CD14-positive monocyte (primary cell): ENCODE measurements around the gene IZUMO4. TPM values are rescaled to one million over a fixed set of nuclear protein-coding genes. Genes with fewer than 3 reads are reported as not detected.

Experiments used
- DNase-seq, 3 donors: peaks; one replicate each; pipeline ENCODE4 v3.0.0-alpha.2; 2011 to 2022
- H2AFZ ChIP-seq: 2 replicates; pipeline ENCODE4 v1.6.0; 2012; ENCODE audit warnings: mild to moderate bottlenecking, low read depth, low read length, inconsistent platforms; ENCODE audit not compliant: insufficient read depth, poor library complexity, severe bottlenecking
- H3K27ac ChIP-seq, 2 donors: 1 replicate in 1 of 2; 2 replicates in 1 of 2; pipeline ENCODE4 v1.5.1; 2012 to 2013; ENCODE audit warnings: low read length in 2 of 2, control low read depth in 1 of 2, inconsistent platforms in 1 of 2, low read depth in 1 of 2, mild to moderate bottlenecking in 1 of 2
- H3K27me3 ChIP-seq, 2 donors: one replicate each; pipeline versions ENCODE4 v1.6.0 to v1.6.1; 2011 to 2013; ENCODE audit warnings: low read length in 2 of 2; ENCODE audit not compliant: control insufficient read depth in 2 of 2, insufficient read depth in 2 of 2
- H3K36me3 ChIP-seq, 2 donors: replicated peaks in 1 of 2; 1 replicate in 1 of 2; 2 replicates in 1 of 2; pipeline versions ENCODE4 v1.5.1 to v1.6.1; 2012 to 2013; ENCODE audit warnings: low read length in 2 of 2, control low read depth in 1 of 2, inconsistent platforms in 1 of 2, mild to moderate bottlenecking in 1 of 2; ENCODE audit not compliant: insufficient read depth in 2 of 2, control insufficient read depth in 1 of 2
- H3K4me1 ChIP-seq, 2 donors: 1 replicate in 1 of 2; 2 replicates in 1 of 2; pipeline versions ENCODE4 v1.5.1 to v1.6.1; 2012 to 2013; ENCODE audit warnings: low read length in 2 of 2, control low read depth in 1 of 2, inconsistent platforms in 1 of 2, mild to moderate bottlenecking in 1 of 2, moderate library complexity in 1 of 2; ENCODE audit not compliant: insufficient read depth in 2 of 2, control insufficient read depth in 1 of 2
- H3K4me2 ChIP-seq: replicated peaks from 2 replicates; pipeline ENCODE3; 2012; ENCODE audit warnings: low read length, moderate library complexity, mild to moderate bottlenecking; ENCODE audit not compliant: poor library complexity, severe bottlenecking; ENCODE audit errors: extremely low read depth
- H3K4me3 ChIP-seq, 3 experiments: fragments of 200-600 bp in 1 of 3; sonication (generic) in 1 of 3; replicated peaks in 1 of 3; 1 replicate in 2 of 3; 2 replicates in 1 of 3; pipeline ENCODE4 v1.5.1; 2011 to 2013; ENCODE audit warnings: low read length in 3 of 3, mild to moderate bottlenecking in 3 of 3, control low read depth in 2 of 3, low read depth in 2 of 3, inconsistent platforms in 1 of 3, moderate library complexity in 1 of 3
- H3K79me2 ChIP-seq: 2 replicates; pipeline ENCODE4 v1.6.0; 2012; ENCODE audit warnings: mild to moderate bottlenecking, control low read depth, inconsistent platforms, low read length, moderate library complexity; ENCODE audit not compliant: insufficient read depth
- H3K9ac ChIP-seq: 2 replicates; pipeline ENCODE4 v1.6.0; 2017; ENCODE audit warnings: low read length, mild to moderate bottlenecking; ENCODE audit not compliant: insufficient read depth, poor library complexity, severe bottlenecking
- H3K9me3 ChIP-seq, 2 donors: replicated peaks in 1 of 2; 1 replicate in 1 of 2; 2 replicates in 1 of 2; pipeline versions ENCODE4 v1.5.1 to v1.6.1; 2012 to 2013; ENCODE audit warnings: low read length in 2 of 2, control low read depth in 1 of 2; ENCODE audit not compliant: control insufficient read depth in 1 of 2, insufficient read depth in 1 of 2
- H4K20me1 ChIP-seq: 2 replicates; pipeline ENCODE4 v1.6.0; 2012; ENCODE audit warnings: mild to moderate bottlenecking, low read length, control low read depth, moderate library complexity; ENCODE audit not compliant: insufficient read depth
- H3K27ac Mint-ChIP-seq, 7 donors: one replicate each; pipeline ENCODE4 v1.8.0; 2020; ENCODE audit warnings: mild to moderate bottlenecking in 7 of 7, mixed read lengths in 7 of 7, moderate library complexity in 6 of 7, inconsistent platforms in 2 of 7
- H3K27me3 Mint-ChIP-seq, 3 donors: one replicate each; pipeline ENCODE4 v1.8.0; 2021 to 2022; ENCODE audit warnings: low read depth in 3 of 3, mild to moderate bottlenecking in 3 of 3, mixed read lengths in 3 of 3, moderate library complexity in 3 of 3, inconsistent platforms in 1 of 3
- H3K36me3 Mint-ChIP-seq, 2 donors: one replicate each; pipeline ENCODE4 v1.8.0; 2020; ENCODE audit warnings: mixed read lengths in 2 of 2, inconsistent platforms in 1 of 2, mild to moderate bottlenecking in 1 of 2
- H3K4me1 Mint-ChIP-seq: one replicate; pipeline ENCODE4 v1.8.0; 2020; ENCODE audit warnings: mild to moderate bottlenecking, mixed read lengths
- H3K4me3 Mint-ChIP-seq, 2 donors: one replicate each; pipeline ENCODE4 v1.8.0; 2020; ENCODE audit warnings: mild to moderate bottlenecking in 2 of 2, mixed read lengths in 2 of 2, moderate library complexity in 1 of 2
- H3K9me3 Mint-ChIP-seq, 7 donors: one replicate each; pipeline ENCODE4 v1.8.0; 2020 to 2022; ENCODE audit warnings: mixed read lengths in 7 of 7, mild to moderate bottlenecking in 6 of 7, moderate library complexity in 6 of 7, inconsistent platforms in 2 of 7
- CTCF ChIP-seq: fragments of 200-600 bp; IDR thresholded peaks from one replicate; pipeline ENCODE4 v1.8.0; 2022; ENCODE audit warnings: antibody characterized with exemption, mild to moderate bottlenecking
- WGBS: methylation state at CpG from one replicate; pipeline ENCODE4 v1.1.5; 2013; ENCODE audit warnings: missing lambda C conversion rate; ENCODE audit not compliant: insufficient coverage; 5-methylcytosine and 5-hydroxymethylcytosine counted together
- intact Hi-C, 2 donors: fragments of 100-400 bp; cut with micrococcal nuclease; formaldehyde crosslinking; loops; one replicate each; pipeline versions ENCODE4 v1.15.0 to v1.15.1; 2023
- polyA plus RNA-seq, 3 donors: library from polyadenylated mRNA; depleted of rRNA in 1 of 3; unstranded in 2 of 3; stranded (reverse) in 1 of 3; fragments of 300-500 nt in 2 of 3; fragments of >200 nt in 1 of 3; fragmentation: Illumina TruSeq in 2 of 3; gene quantifications; 1 replicate in 2 of 3; 2 replicates in 1 of 3; pipeline ENCODE4 v1.2.3, GENCODE V29; 2012 to 2021

The IZUMO4 gene
- polyA plus RNA-seq, 3 donors, result 0.41 to 17.5 (median 0.80) TPM

- Mint-ChIP-seq H3K4me1 (no peaks in the 10 kb centered on the region), H3K4me3 (no peak overlapping the region), H3K9me3 (no peaks in the 10 kb centered on the region), H3K27ac (peak overlapping the region in 4 of 7 donors; percentile 30 to 51 (median 45)), H3K27me3 (no peaks in the 10 kb centered on the region), H3K36me3 (peaks cover 55 to 88% of the 10 kb centered on the region in 2 donors)
- TF ChIP-seq CTCF, result no peak
- Histone ChIP-seq H3K27ac (no peak overlapping the region), H3K79me2 (peaks cover 64% of the 10 kb centered on the region), H3K4me2 (no peak overlapping the region), H2AFZ (no peak overlapping the region), H3K9me3 (no peaks in the 10 kb centered on the region), H3K9ac (no peak overlapping the region), H3K36me3 (peaks cover 75 to 77% of the 10 kb centered on the region in 2 donors), H4K20me1 (peaks cover 90% of the 10 kb centered on the region), H3K4me1 (no peaks in the 10 kb centered on the region), H3K4me3 (no peak overlapping the region), H3K27me3 (no peaks in the 10 kb centered on the region)
- intact Hi-C loops, result no loop called here
- DNase-seq, result no peak
- WGBS, result 94% methylated on average over 45 of the region's 50 CpGs
Observed at GRCh38 chr19:2135474-2136402, 39.0 kb downstream of the IZUMO4 start.

GRCh38 chr19:2136796-2137195 lies 40.1 kb downstream of the IZUMO4 start:
- no peaks in the 10 kb centered on the region for H3K27me3 ChIP-seq
- H3K27ac ChIP-seq, result no peak overlapping the region
- no peaks in the 10 kb centered on the region for H3K4me1 ChIP-seq
- Mint-ChIP-seq H3K4me1 (no peaks in the 10 kb centered on the region), H3K27me3 (no peaks in the 10 kb centered on the region), H3K36me3 (peaks cover 54 to 86% of the 10 kb centered on the region in 2 donors), H3K27ac (no peak overlapping the region), H3K9me3 (no peaks in the 10 kb centered on the region), H3K4me3 (no peak overlapping the region)
- no peaks in the 10 kb centered on the region for H3K9me3 ChIP-seq
- no peak for DNase-seq
- no peak overlapping the region for H3K4me3 ChIP-seq
- intact Hi-C loops, result no loop called here
- no peak for TF ChIP-seq CTCF
- WGBS, result 94% methylated on average over 18 of the region's 23 CpGs
- no peak overlapping the region for H2AFZ ChIP-seq
- no peak overlapping the region for H3K9ac ChIP-seq
- peaks cover 66 to 70% of the 10 kb centered on the region in 2 donors for H3K36me3 ChIP-seq
- H3K79me2 ChIP-seq, result peaks cover 67% of the 10 kb centered on the region
- no peak overlapping the region for H3K4me2 ChIP-seq
- H4K20me1 ChIP-seq, result peaks cover 93% of the 10 kb centered on the region
